Measurements from ENCODE around the gene PMEPA1. TPM values are rescaled to one million over a fixed set of nuclear protein-coding genes. Genes with fewer than 3 reads are reported as not detected.

The PMEPA1 gene
- polyA plus RNA-seq, 10 donors: 15.2 to 31.8 (median 20.6) TPM

- DNase-seq: no peak
These were observed 3.2 kb upstream of the PMEPA1 start for GRCh38 chr20:57712851-57713504.

DNA sequence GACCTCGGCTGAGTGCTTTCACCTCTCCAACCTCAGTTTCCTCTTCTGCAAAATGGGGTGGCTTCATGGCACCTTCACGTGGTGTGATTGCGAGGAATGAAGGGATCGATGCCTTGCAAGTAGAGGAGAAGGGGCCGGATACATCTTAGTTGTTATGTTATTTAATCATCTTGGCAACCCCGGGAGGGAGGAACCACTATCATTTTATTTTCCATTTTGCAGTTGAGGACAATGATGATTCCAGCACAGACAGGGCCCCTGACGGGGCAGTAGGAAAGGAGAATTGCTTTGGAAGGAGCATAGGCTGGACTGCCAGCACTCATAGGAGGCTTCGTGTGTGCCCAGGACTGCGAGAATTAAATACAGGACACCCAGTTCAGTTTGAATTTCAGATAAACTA lies 2.5 kb upstream of the PMEPA1 start:
- DNase-seq: peak in 1 of 3 donors; percentile 45

DNA sequence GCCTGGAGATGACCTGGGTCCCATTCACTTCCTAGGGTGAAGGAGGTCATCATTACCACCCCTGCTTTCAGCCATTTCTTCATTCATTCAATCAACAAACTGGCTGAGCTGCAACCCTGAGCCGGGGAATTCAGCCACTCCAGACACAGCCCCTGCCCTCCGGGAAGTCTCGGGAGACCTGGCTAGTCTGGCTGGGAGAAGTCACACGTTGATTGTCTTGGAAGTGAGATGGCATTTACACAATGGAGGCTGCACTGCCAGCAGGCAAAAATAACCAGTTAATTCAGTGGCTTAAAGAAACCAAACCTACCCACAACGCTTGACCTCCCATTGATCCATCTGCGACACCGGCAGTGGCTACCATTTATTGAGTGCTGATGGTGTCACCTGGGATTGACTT lies 2.0 kb upstream of the PMEPA1 start:
- no peak for DNase-seq

DNA sequence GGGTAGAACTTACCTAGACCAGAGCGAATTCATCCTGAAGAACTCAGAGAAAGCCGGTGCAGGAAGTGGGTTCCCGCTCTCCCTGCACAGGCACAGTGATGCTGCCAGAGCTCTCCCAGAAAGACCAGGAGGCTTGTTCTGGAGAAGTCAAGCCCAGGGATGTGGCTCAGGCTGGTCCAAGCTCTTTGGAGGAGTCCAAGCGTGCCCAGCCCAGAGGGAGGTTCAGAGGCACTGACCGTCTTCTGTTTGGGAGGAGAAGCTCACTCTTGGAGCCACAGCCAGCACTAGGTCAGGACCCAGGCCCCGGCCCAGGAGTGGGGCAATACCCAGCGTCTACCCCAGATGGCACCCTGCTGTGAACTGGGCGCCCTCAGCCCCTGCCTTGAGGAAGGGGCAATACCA lies 1.5 kb upstream of the PMEPA1 start:
- DNase-seq: no peak

DNA sequence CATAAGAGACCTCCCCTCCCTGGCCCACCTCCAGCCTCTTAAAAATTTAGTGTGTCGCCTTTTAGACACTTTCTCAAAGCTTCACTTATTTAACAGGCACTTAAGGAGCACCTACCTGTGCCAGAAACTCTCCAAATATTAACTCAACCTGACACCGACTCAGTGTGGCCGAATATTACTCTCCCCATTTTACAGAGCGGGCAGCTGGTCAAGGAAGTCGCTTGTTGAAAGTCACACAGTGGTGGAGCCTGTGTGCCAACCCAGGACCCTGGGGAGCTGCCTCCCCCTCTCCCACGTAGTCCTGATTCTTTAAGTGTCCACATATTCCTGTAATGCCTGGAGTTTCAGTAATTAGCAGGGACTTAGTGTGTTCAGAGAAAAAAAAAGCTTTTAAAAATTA lies 1.0 kb upstream of the PMEPA1 start:
- DNase-seq: peak in 1 of 3 donors; percentile 48

DNA sequence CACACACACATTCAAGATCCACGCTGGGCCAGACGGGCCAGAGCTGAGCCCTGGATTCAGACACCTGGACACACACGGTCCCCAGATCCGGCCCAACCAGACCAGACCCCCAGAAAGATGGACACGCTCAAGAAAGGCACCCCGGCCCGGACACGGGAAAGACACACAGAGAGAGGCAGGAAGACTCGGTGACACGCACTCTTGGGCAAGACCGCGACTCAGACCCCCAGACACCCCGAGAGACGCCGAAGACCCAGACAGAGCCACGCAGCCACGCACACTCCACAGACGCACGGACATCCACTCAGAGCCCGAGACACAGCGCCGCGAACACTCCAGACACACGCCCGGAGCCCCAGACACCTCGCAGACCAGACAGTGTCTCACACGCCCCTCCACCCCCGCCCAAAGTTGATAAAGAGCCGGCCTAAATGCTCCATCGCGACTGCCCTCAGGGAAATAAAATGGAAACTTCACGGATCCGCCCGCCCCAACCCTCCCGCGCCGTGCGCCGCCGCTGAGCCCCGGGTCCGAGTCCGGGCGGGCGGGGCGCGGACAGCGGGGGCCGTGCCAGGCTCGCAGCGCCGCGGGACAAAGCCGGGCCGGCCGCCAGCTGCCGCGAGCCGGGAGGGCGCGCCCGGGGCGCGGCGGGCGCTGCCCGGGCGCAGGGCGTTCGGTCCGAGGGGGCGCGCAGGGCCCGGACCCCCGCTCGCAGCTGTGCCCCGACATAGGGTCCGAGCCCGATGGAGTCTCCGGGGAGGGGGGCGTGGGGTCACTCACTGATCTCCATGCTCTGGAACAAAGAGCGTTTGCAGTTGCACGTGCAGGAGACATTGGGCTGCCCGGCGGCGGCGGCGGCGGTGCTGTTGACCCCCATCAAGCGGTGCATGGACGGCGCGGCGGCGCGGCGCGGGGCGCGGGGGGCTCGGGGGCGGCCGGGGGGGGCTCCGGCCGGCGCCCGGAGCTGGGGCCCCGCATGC lies 831 bp downstream of the PMEPA1 start:
- peak in 2 of 3 donors; percentile 42 to 75 for DNase-seq

GRCh38 chr20:57707849-57708693 lies 1.7 kb downstream of the PMEPA1 start:
- peak in 1 of 3 donors; percentile 66 for DNase-seq

GRCh38 chr20:57707320-57707719 lies 2.5 kb downstream of the PMEPA1 start:
- DNase-seq: no peak

- DNase-seq: no peak
These were observed 4.5 kb downstream of the PMEPA1 start for GRCh38 chr20:57705127-57705899.

DNA sequence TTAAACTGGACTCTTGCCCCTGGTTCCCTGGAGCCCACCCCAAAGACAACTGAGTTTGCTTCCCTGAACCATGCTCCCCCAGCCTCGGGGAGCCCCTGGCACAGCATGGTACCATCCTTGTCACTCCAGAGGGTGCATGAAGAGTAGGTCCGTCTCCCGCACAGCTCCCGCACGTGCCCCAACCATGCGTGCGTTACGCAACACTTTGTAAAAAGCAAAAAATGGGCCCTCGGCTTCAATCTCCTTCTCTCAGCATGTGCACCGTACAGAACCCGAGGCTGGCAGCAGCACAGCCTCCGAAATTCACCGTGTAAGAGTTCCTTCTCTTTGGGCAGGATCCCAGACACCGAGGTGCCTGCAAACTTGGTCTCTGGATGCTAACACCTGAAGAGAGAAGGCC lies 5.6 kb downstream of the PMEPA1 start:
- DNase-seq: no peak

DNA sequence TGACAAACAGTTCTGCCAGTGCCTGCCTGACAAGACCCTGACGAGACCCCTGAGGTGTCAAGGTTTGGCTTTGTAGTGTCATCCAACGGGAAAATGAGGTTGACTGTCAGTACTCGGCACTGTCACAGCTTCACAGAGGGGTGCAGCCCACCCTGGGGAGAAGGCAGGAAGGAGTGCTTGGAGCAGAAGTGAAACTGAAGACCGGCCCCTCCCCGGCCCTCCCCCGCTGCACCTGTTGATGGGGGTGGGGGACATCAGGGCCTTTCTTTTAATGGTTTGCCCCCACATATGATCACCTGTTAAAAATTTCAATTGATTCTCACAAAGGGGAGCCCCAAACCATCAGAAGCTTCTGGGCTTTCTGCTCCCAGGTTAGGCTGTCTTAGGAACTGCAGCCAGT lies 6.8 kb downstream of the PMEPA1 start:
- no peak for DNase-seq

GRCh38 chr20:57702521-57702920 lies 7.3 kb downstream of the PMEPA1 start:
- no peak for DNase-seq

DNA sequence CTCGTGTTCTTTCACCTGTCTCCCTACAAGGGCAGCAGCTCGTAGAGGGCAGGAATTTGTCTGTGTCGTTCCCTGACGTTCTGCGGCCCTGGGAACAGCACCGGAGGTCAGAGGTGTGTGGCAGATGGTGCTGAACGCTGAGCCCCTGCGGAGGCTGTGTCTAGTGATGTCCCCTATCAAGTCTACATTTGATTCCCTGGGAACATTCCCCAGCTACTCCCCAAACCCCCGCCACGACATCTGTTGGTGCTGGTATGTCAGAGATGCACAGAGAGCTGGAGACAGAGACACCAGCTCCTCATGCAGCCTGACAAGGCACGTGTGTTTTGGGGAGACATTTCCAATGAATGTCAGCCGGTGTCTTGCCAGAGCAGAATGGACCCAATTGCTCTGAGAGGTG lies 7.7 kb downstream of the PMEPA1 start:
- DNase-seq: no peak

DNA sequence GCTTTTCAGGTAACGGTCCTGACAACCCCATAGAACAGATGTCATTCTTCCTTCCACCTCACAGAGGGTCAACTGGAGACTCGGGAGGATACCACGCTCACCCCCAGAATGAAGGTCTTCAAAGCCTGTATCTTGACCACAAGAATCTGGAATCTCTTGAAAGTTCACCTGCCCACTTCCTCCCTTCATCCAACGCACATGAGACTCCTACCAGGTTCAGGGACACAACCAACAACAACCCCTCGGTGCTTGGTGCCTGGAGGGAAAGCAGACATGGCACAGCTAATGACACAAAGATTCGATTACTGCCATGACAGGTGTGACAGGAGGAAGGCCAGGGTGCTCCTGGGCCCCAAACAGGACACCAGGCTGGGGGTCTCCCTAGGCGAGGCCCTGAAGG lies 8.2 kb downstream of the PMEPA1 start:
- no peak for DNase-seq

DNA sequence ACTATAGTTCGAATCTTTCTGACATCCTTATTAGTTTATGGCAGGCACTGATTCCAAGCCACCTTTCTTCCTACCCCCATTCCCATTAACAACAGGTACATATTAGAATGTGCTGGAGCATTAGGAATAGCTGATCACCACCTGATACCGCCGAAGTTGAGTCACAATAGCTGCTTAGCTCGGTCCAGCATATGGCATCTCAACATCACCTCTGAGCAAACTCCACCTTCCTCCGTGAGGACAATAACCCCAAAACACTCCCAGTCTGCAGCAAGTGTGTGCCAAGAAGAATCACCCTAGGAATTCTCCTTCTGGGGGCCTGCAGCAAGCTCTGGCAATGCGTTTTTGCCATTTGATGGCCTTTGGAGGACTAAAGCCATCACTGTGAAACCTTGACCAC lies 8.7 kb downstream of the PMEPA1 start:
- no peak for DNase-seq

- no peak for DNase-seq
These were observed 10.4 kb downstream of the PMEPA1 start for GRCh38 chr20:57699395-57699794.

DNA sequence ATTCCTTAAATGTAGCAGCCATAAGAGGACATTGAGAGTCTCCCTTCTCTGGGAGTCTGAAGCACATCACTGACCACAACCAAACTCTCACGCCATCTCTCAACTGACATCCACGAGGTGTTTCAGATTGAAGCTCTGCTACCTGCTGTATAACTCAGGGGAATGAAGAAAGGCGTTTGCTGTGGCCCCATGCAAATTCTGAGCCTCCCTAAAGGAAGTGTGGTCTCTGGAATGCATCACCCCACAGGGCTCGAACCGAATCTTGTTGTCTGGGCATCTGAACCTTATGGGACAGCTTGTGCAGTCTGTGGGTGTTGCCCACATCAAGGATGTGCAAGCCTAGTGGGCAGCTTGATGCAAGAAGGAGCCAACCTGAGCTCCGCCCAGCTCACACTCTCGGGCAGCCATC lies 10.9 kb downstream of the PMEPA1 start:
- no peak for DNase-seq

GRCh38 chr20:57698116-57698866 lies 11.5 kb downstream of the PMEPA1 start:
- DNase-seq: peak in 1 of 3 donors; percentile 95

DNA sequence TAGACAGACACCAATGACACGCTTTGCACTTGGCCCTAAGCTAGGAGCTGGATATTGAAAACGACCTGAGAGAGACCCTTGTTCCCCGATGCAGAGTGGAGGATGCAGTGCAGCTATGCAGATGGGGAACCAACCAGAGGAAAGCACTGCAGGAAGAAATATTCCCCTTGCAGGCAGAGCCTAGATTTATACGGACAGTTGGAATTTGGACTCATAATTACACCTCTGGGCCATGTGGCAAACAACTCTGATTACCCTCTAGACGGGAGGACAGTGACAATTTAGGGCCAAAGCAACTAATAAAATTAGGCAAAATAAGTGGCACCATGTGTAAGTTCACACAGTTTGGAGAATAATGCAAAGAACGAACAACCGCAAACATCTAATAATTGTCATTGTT lies 12.3 kb downstream of the PMEPA1 start:
- no peak for DNase-seq

DNA sequence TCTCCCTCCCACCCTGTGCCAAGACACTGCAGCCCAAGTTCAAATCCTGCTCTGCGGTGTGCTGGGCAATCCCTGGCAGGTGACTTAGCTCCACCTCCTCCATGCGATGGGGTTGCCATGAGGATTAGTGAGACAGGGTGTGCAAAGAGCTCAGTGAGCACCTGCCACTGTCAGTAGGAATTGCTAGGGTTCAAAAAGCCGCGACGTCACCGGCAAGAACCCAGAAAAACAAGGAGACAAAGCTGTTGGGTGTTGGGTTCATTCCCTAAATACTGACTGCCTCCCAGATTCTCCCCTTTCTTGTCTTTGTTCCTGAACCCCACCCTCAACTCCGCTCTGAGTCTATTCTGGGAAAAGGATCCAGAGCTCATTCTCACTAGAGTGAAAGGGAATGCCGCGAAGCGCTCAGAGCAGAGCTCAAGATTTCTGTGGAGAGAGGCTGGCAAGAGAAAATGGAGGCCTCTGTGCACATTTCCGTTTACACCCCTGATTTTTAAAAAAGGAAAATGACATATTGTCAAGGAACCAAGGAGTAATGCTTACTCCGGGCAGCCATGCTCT lies 13.3 kb downstream of the PMEPA1 start:
- DNase-seq: no peak
